Measurements from ENCODE around the gene DDX23.
"Not testable (repeated sequence)": the region's sequence is repeated elsewhere in the genome, so short reads cannot be mapped to it uniquely, and the experiment has no call there.

DDX23 gene

GRCh38 chr12:48856379-48856778 lies 4.4 kb upstream of the DDX23 start:
- DNase-seq (ENCODE audit: low spot score in 2 of 2), result no peak
- no peaks in the 10 kb centered on the region for H3K36me3 ChIP-seq (replicated peaks)
- H3K9me3 ChIP-seq, result no peaks in the 10 kb centered on the region
- no peak overlapping the region for H3K4me3 ChIP-seq
- H3K4me1 ChIP-seq, result peaks cover 9% of the 10 kb centered on the region
- no peaks in the 10 kb centered on the region for H3K27me3 ChIP-seq (ENCODE audit: low read depth)
- in situ Hi-C loops (cut with MboI; ENCODE audit: low sequenced_read_pairs), result no loop called here

GRCh38 chr12:48854932-48855331 lies 3.0 kb upstream of the DDX23 start:
- not testable (repeated sequence) for H3K9me3 ChIP-seq; H3K27me3 ChIP-seq (ENCODE audit: low read depth); H3K4me3 ChIP-seq; H3K36me3 ChIP-seq (replicated peaks); DNase-seq (ENCODE audit: low spot score in 2 of 2)
- in situ Hi-C loops (cut with MboI; ENCODE audit: low sequenced_read_pairs), result loop anchor here (5.0 kb wide), 1 partner anchor 32 kb away; no protein-coding TSS in a partner anchor
- peaks cover 14% of the 10 kb centered on the region for H3K4me1 ChIP-seq

- Histone ChIP-seq H3K9me3 (no peaks in the 10 kb centered on the region), H3K27me3 (ENCODE audit: low read depth) (no peaks in the 10 kb centered on the region), H3K36me3 (replicated peaks) (peaks cover 9% of the 10 kb centered on the region), H3K4me3 (no peak overlapping the region), H3K4me1 (peaks cover 14% of the 10 kb centered on the region)
- in situ Hi-C loops (cut with MboI; ENCODE audit: low sequenced_read_pairs), result loop anchor here (5.0 kb wide), 1 partner anchor 33 kb away; no protein-coding TSS in a partner anchor
- DNase-seq (ENCODE audit: low spot score in 2 of 2), result no peak
Observed at GRCh38 chr12:48854488-48854887, 2.5 kb upstream of the DDX23 start.

- peaks cover 14% of the 10 kb centered on the region for H3K4me1 ChIP-seq
- no peaks in the 10 kb centered on the region for H3K9me3 ChIP-seq
- peak; percentile 84 to 92 for DNase-seq (ENCODE audit: low spot score in 2 of 2)
- peak overlapping the region; percentile 67 for H3K4me3 ChIP-seq
- in situ Hi-C loops (cut with MboI; ENCODE audit: low sequenced_read_pairs), result loop anchor here (5.0 kb wide), 1 partner anchor 34 kb away; no protein-coding TSS in a partner anchor
- no peaks in the 10 kb centered on the region for H3K27me3 ChIP-seq (ENCODE audit: low read depth)
- H3K36me3 ChIP-seq (replicated peaks), result peaks cover 9% of the 10 kb centered on the region
Observed at GRCh38 chr12:48852734-48853688, 1.0 kb upstream of the DDX23 start.

GRCh38 chr12:48842021-48842420 lies 9.9 kb downstream of the DDX23 start:
- H3K27me3 ChIP-seq (ENCODE audit: low read depth); H3K9me3 ChIP-seq; H3K4me3 ChIP-seq; H3K4me1 ChIP-seq; in situ Hi-C loops (cut with MboI; ENCODE audit: low sequenced_read_pairs); DNase-seq (ENCODE audit: low spot score in 2 of 2): not testable (repeated sequence)
- peaks cover 70% of the 10 kb centered on the region for H3K36me3 ChIP-seq (replicated peaks)

- no peaks in the 10 kb centered on the region for H3K4me1 ChIP-seq
- H3K9me3 ChIP-seq, result no peaks in the 10 kb centered on the region; the same call in 1 of the 2 replicates
- no peak overlapping the region for H3K4me3 ChIP-seq
- no peaks in the 10 kb centered on the region for H3K27me3 ChIP-seq (ENCODE audit: low read depth)
- in situ Hi-C loops (cut with MboI; ENCODE audit: low sequenced_read_pairs), result no loop called here
- no peak for DNase-seq (ENCODE audit: low spot score in 2 of 2)
- H3K36me3 ChIP-seq (replicated peaks), result peaks cover 80% of the 10 kb centered on the region
Observed at GRCh38 chr12:48838048-48838447, 13.9 kb downstream of the DDX23 start.

GRCh38 chr12:48832321-48833060 lies 19.5 kb downstream of the DDX23 start:
- H3K4me1 ChIP-seq, result no peaks in the 10 kb centered on the region
- H3K9me3 ChIP-seq, result no peaks in the 10 kb centered on the region; the same call in 1 of the 2 replicates
- no peak overlapping the region for H3K4me3 ChIP-seq
- DNase-seq (ENCODE audit: low spot score in 2 of 2), result no peak
- H3K27me3 ChIP-seq (ENCODE audit: low read depth), result no peaks in the 10 kb centered on the region
- in situ Hi-C loops (cut with MboI; ENCODE audit: low sequenced_read_pairs), result no loop called here
- H3K36me3 ChIP-seq (replicated peaks), result peaks cover 99% of the 10 kb centered on the region

- H3K27me3 ChIP-seq (ENCODE audit: low read depth), result no peaks in the 10 kb centered on the region
- H3K36me3 ChIP-seq (replicated peaks), result peaks cover 91% of the 10 kb centered on the region
- no peak for DNase-seq (ENCODE audit: low spot score in 2 of 2)
- no peaks in the 10 kb centered on the region for H3K4me1 ChIP-seq
- no peak overlapping the region for H3K4me3 ChIP-seq
- H3K9me3 ChIP-seq, result no peaks in the 10 kb centered on the region; the same call in 1 of the 2 replicates
- in situ Hi-C loops (cut with MboI; ENCODE audit: low sequenced_read_pairs), result no loop called here
Observed at GRCh38 chr12:48831257-48831656, 20.7 kb downstream of the DDX23 start.

GRCh38 chr12:48828841-48829575 lies 23.0 kb downstream of the DDX23 start:
- no peaks in the 10 kb centered on the region; the same call in 1 of the 2 replicates for H3K9me3 ChIP-seq
- H3K27me3 ChIP-seq (ENCODE audit: low read depth), result no peaks in the 10 kb centered on the region
- no peak for DNase-seq (ENCODE audit: low spot score in 2 of 2)
- no peak overlapping the region for H3K4me3 ChIP-seq
- H3K36me3 ChIP-seq (replicated peaks), result peaks cover 82% of the 10 kb centered on the region
- no peaks in the 10 kb centered on the region for H3K4me1 ChIP-seq
- in situ Hi-C loops (cut with MboI; ENCODE audit: low sequenced_read_pairs), result no loop called here

- no peaks in the 10 kb centered on the region for H3K9me3 ChIP-seq
- peaks cover 75% of the 10 kb centered on the region for H3K36me3 ChIP-seq (replicated peaks)
- no peaks in the 10 kb centered on the region for H3K27me3 ChIP-seq (ENCODE audit: low read depth)
- no peak for DNase-seq (ENCODE audit: low spot score in 2 of 2)
- H3K4me3 ChIP-seq, result no peak overlapping the region
- no peaks in the 10 kb centered on the region for H3K4me1 ChIP-seq
- in situ Hi-C loops (cut with MboI; ENCODE audit: low sequenced_read_pairs), result no loop called here
Observed at GRCh38 chr12:48828293-48828692, 23.7 kb downstream of the DDX23 start.

- H3K4me1 ChIP-seq, result no peaks in the 10 kb centered on the region
- DNase-seq (ENCODE audit: low spot score in 2 of 2), result no peak
- peaks cover 68% of the 10 kb centered on the region for H3K36me3 ChIP-seq (replicated peaks)
- H3K4me3 ChIP-seq, result no peak overlapping the region
- in situ Hi-C loops (cut with MboI; ENCODE audit: low sequenced_read_pairs), result no loop called here
- no peaks in the 10 kb centered on the region for H3K27me3 ChIP-seq (ENCODE audit: low read depth)
- no peaks in the 10 kb centered on the region for H3K9me3 ChIP-seq
Observed at GRCh38 chr12:48827513-48828096, 24.4 kb downstream of the DDX23 start.

GRCh38 chr12:48827026-48827425 lies 24.9 kb downstream of the DDX23 start:
- Histone ChIP-seq H3K36me3 (replicated peaks) (peaks cover 62% of the 10 kb centered on the region), H3K27me3 (ENCODE audit: low read depth) (no peaks in the 10 kb centered on the region), H3K9me3 (no peaks in the 10 kb centered on the region), H3K4me1 (no peaks in the 10 kb centered on the region), H3K4me3 (no peak overlapping the region)
- in situ Hi-C loops (cut with MboI; ENCODE audit: low sequenced_read_pairs), result no loop called here
- DNase-seq (ENCODE audit: low spot score in 2 of 2), result no peak

GRCh38 chr12:48826209-48826855 lies 25.6 kb downstream of the DDX23 start:
- H3K27me3 ChIP-seq (ENCODE audit: low read depth), result no peaks in the 10 kb centered on the region
- in situ Hi-C loops (cut with MboI; ENCODE audit: low sequenced_read_pairs), result no loop called here
- no peak overlapping the region for H3K4me3 ChIP-seq
- no peak for DNase-seq (ENCODE audit: low spot score in 2 of 2)
- H3K9me3 ChIP-seq, result no peaks in the 10 kb centered on the region
- peaks cover 55% of the 10 kb centered on the region for H3K36me3 ChIP-seq (replicated peaks)
- H3K4me1 ChIP-seq, result no peaks in the 10 kb centered on the region
